NCI-H446 (cell line): ENCODE measurements around the gene KCNQ2.
A peak's percentile ranks its signal among the peaks of the same experiment; 100 is the strongest.
"Not testable (repeated sequence)": the region's sequence is repeated elsewhere in the genome, so short reads cannot be mapped to it uniquely, and the experiment has no call there.

ENCODE experiments used
- DNase-seq, 2 experiments: peaks; one replicate each; lab custom pipeline; 2025; lab: John Stamatoyannopoulos, UW

The KCNQ2 gene

GRCh38 chr20:63471981-63472831 lies at the start of gene KCNQ2:
Gene KCNQ2, minus strand, starts transcription at chr20:63472655. Its CDS starts 192 bp downstream, at chr20:63472463.
- DNase-seq = peak; percentile 50 to 75

GRCh38 chr20:63521602-63522001 lies 49.1 kb upstream of the KCNQ2 start:
- no peak for DNase-seq

- DNase-seq = peak; percentile 20 to 69
Observed at GRCh38 chr20:63520934-63521601, 48.6 kb upstream of the KCNQ2 start.

GRCh38 chr20:63520504-63520933 lies 48.1 kb upstream of the KCNQ2 start, which contains the start of gene PPDPF:
Gene PPDPF, plus strand, starts transcription at chr20:63520765. Its CDS starts 544 bp downstream, at chr20:63521309.
- peak; percentile 62 to 93 for DNase-seq

- peak in 1 of 2 experiments; percentile 52 for DNase-seq
Observed at GRCh38 chr20:63519668-63520503, 47.4 kb upstream of the KCNQ2 start.

- DNase-seq = no peak
Observed at GRCh38 chr20:63518946-63519667, 46.7 kb upstream of the KCNQ2 start.

- DNase-seq = no peak
Observed at GRCh38 chr20:63518351-63518861, 46.0 kb upstream of the KCNQ2 start.

GRCh38 chr20:63517376-63518309 lies 45.2 kb upstream of the KCNQ2 start:
- no peak for DNase-seq

- DNase-seq = not testable (repeated sequence)
Observed at GRCh38 chr20:63514520-63514919, 42.1 kb upstream of the KCNQ2 start.

GRCh38 chr20:63513207-63513606 lies 40.8 kb upstream of the KCNQ2 start:
- no peak for DNase-seq

GRCh38 chr20:63509088-63509564 lies 36.7 kb upstream of the KCNQ2 start:
- DNase-seq = no peak

GRCh38 chr20:63508072-63508768 lies 35.8 kb upstream of the KCNQ2 start:
- DNase-seq = no peak

- DNase-seq = no peak
Observed at GRCh38 chr20:63507083-63507743, 34.8 kb upstream of the KCNQ2 start.

GRCh38 chr20:63505723-63506122 lies 33.3 kb upstream of the KCNQ2 start:
- DNase-seq = no peak

- no peak for DNase-seq
Observed at GRCh38 chr20:63505281-63505680, 32.8 kb upstream of the KCNQ2 start.

GRCh38 chr20:63504642-63505041 lies 32.2 kb upstream of the KCNQ2 start:
- no peak for DNase-seq

- no peak for DNase-seq
Observed at GRCh38 chr20:63503524-63503923, 31.1 kb upstream of the KCNQ2 start.

GRCh38 chr20:63502671-63503172 lies 30.3 kb upstream of the KCNQ2 start:
- DNase-seq = no peak
